AG04449 (cell line): ENCODE measurements around the gene LRRC8C.

ENCODE experiments used
- CTCF ChIA-PET: fragments of 350-600 bp; formaldehyde crosslinking; extraction: SDS; loops from one replicate; lab custom pipeline; 2021; ENCODE audit warnings: antibody characterized with exemption; lab: Yijun Ruan, JAX
- POLR2A ChIA-PET: fragments of 400-600, 350-600 bp; formaldehyde crosslinking; extraction: SDS; loops from one replicate; lab custom pipeline; 2020; ENCODE audit warnings: antibody characterized with exemption, inconsistent platforms; lab: Yijun Ruan, JAX
- DNase-seq: peaks from one replicate; pipeline ENCODE4 v3.0.0-alpha.2; 2010; ENCODE audit warnings: low read depth, low spot score
- H3K4me3 ChIP-seq: 2 replicates; pipeline ENCODE4 v1.5.1; 2011; ENCODE audit warnings: low read depth, mild to moderate bottlenecking, control low read depth, low read length
- TF ChIP-seq, protein P1 (sequence below): IDR thresholded peaks from one replicate; pipeline ENCODE4 v1.5.1; 2011; ENCODE audit warnings: mild to moderate bottlenecking, moderate library complexity, low read length, control low read depth, inconsistent platforms; ENCODE audit not compliant: insufficient read depth; ENCODE audit errors: missing control alignments

LRRC8C gene

DNA sequence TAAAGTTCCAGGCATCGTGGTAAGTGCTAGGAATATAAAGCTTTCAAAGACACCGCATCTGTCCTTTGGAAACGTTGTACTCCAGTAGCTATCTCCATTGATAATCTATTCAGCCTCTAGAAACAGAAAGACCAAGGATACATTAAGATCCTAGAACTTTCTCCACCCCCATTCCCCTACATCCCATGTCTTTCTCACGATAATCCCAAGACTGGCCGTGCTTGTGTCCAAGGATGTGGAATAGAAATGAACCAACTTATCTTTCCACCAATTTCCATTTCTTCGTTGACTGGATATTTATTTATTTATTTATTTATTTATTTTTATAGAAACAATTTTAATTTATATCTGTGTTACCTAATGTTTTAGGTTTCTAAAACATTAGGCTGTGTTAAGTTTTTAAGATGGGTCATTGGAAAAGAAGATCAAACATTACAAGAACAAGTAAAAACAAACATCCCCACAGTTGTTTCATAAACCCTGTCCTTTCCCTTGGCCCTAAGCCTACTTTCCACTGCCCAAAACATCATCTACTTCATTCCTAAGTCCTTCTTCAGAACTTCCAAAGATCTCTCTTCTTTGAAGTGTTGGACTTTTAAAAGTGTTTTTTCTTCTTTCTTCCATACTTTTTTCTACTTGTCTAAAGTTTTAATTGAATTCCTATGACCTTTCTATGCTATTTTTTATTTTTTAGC is 39.7 kb downstream of the LRRC8C start:
- CTCF ChIA-PET: interaction anchor here (1.0 kb wide), 2 partner anchors 9 to 90 kb away, joined by 3 read pairs; no protein-coding TSS in a partner anchor
- TF ChIP-seq, protein P1, sequence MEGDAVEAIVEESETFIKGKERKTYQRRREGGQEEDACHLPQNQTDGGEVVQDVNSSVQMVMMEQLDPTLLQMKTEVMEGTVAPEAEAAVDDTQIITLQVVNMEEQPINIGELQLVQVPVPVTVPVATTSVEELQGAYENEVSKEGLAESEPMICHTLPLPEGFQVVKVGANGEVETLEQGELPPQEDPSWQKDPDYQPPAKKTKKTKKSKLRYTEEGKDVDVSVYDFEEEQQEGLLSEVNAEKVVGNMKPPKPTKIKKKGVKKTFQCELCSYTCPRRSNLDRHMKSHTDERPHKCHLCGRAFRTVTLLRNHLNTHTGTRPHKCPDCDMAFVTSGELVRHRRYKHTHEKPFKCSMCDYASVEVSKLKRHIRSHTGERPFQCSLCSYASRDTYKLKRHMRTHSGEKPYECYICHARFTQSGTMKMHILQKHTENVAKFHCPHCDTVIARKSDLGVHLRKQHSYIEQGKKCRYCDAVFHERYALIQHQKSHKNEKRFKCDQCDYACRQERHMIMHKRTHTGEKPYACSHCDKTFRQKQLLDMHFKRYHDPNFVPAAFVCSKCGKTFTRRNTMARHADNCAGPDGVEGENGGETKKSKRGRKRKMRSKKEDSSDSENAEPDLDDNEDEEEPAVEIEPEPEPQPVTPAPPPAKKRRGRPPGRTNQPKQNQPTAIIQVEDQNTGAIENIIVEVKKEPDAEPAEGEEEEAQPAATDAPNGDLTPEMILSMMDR: no peak
- no peak for DNase-seq
- H3K4me3 ChIP-seq: no peak overlapping the region
- POLR2A ChIA-PET: interaction anchor here (1.4 kb wide), 1 partner anchor 52 kb away, joined by 3 read pairs; no protein-coding TSS in a partner anchor

DNA sequence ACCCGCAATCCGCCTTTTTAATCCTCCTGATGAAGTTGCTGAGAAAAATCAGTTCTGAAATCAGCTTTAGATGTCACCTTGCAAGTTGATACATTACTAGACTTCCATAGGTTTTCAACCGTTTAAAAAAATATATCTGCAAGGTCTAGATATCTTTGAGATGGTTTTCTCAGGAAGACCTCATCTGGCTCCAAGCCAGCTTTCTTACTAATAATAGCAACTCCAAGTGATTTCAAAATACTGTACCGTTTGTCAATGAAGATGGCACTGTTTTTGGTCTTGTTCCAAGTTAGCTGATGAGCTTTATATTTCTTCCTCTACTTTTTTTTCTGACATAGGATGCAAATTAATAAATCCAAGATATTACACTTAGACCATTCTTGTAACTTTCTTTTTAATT is 40.3 kb downstream of the LRRC8C start:
- TF ChIP-seq, protein P1: no peak
- ChIA-PET POLR2A (no interaction called here), CTCF (interaction anchor here (1.0 kb wide), 1 partner anchor 8 kb away, joined by 3 read pairs; no protein-coding TSS in a partner anchor)
- H3K4me3 ChIP-seq: no peak overlapping the region
- DNase-seq: no peak

DNA sequence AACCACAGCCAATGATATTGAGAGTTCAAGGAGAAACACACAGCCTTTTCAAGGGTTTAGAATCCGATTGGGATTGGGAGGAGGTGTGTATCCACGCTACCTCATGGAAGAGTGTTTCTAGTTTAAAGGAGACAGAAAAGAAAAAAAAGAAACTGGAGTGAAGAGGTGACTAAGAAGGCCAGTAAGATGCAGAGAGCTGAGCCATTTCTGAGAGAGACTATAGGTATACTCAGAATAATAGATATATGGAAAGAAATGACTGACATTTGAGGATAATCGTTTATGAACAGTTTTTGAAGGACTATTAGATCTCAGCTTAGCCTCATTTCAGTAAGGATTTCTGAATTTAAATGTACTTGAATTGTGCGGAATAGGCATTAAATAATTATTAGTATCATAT is 42.8 kb downstream of the LRRC8C start:
- TF ChIP-seq, protein P1: no peak
- H3K4me3 ChIP-seq: no peak overlapping the region
- ChIA-PET POLR2A (no interaction called here), CTCF (interaction anchor here (0.8 to 1.0 kb wide), 2 partner anchors 16 to 87 kb away, joined by 4 read pairs; no protein-coding TSS in a partner anchor)
- DNase-seq: no peak

DNA sequence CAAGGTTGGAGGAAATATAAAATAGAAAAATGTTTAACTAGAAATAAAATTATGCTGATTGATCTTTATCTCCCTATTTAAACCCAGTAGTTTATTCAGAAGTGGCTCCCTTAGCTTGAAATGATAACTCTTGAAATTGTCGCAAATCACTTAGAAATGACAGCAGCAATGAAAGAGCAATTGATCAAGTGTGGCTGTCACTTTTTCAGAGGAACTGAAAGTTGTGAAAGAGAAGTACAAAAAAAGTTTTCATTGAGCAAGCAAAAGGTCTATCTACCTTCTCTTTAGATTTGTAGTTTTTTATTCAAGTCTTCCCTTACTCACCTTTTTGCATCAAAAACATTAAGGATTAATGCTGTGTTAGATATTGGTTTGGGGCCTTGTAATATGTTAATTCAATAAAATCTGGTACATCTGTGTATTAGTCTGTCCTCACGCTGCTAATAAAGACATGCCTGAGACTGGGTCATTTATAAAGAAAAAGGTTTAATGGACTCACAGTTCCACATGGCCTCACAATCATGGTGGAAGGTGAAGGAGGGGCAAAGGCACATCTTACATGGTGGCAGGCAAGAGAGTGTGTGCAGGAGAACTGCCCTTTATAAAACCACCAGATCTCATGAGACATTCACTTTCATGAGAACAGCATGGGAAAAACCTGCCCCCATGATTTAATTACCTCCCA is 48.3 kb downstream of the LRRC8C start:
- ChIA-PET POLR2A (no interaction called here), CTCF (interaction anchor here (1.0 to 1.3 kb wide), 2 partner anchors 8 to 82 kb away, joined by 3 to 4 read pairs; no protein-coding TSS in a partner anchor)
- DNase-seq: no peak
- TF ChIP-seq, protein P1: no peak
- no peak overlapping the region for H3K4me3 ChIP-seq

DNA sequence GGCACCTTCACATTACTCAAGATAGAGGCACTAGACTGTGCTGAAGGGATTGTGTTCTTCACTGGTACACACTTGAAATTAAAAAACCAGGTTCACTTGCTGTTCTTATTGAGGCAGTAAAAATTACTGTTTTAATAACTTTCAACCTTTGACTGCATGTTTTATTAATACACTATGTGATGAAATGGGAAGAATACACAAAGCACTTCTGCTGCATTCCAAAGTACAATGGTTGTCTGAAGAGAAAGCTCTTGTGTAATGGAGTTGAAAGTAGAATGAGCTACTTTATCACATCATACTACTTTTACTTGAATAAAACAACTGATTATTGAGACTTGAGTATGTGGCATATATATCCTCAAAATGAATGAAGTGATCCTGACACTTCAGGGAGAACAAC is 49.7 kb downstream of the LRRC8C start:
- ChIA-PET CTCF (no interaction called here), POLR2A (no interaction called here)
- no peak overlapping the region for H3K4me3 ChIP-seq
- no peak for DNase-seq
- TF ChIP-seq, protein P1: no peak

DNA sequence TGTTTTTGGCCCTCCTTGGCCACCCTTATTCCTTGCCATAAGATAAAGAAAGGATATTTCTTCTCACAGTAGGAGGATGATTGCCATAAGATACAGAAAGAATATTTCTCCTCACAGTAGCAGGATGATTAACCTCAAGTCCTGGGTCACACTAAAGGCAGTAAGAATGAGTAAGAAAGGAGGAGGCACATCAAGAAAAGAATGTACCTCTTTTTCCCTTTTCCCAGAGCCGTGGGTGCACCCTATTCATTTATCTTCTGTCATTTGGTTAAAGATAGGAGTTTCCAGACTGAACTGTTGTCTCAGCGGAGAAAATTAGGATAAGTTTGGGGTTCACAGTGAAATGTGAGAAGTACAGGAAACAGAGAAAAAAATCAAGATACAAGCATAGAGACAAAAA is 52.5 kb downstream of the LRRC8C start:
- ChIA-PET CTCF (no interaction called here), POLR2A (no interaction called here)
- no peak overlapping the region for H3K4me3 ChIP-seq
- TF ChIP-seq, protein P1: no peak
- no peak for DNase-seq
